Measurements from ENCODE around the gene UGT1A5. TPM values are rescaled to one million over a fixed set of nuclear protein-coding genes. Genes with fewer than 3 reads are reported as not detected.

UGT1A5 gene
- total and polyA plus RNA-seq, 2 of the 13 experiments (the other 11 are each of a cell fraction or from before 2014, with no cell fraction given), result not detected

DNA sequence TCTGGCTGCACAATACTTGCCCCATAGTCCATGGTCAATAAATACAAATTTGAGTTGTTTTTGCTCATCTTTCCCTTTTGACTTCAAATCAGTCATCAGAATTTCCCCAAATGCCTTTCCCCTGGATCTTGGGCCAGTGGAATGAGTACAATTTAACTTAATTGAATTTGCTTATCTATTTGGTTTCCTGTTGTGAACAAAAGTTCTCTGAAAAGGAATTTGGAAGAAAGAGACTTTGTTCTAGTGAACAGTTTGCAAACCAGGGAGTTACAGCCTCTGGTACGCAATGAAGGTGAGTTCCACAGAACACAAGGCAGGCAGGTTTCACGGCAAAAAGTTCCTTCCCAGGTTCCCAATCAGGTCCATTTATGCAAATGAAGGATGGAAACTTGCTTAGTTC, 46.1 kb downstream of the UGT1A5 start:
- CTCF ChIA-PET (ENCODE audit: low intra/inter-chr PET ratio, low total read pairs), result no interaction called here
- Histone ChIP-seq H3K27ac (ENCODE audit: extremely low read length, insufficient read depth, low read length) (no peak overlapping the region), H4K20me1 (ENCODE audit: insufficient read depth, low read length) (no peaks in the 10 kb centered on the region), H3K4me3 (replicated peaks in 1 of 3; ENCODE audit: insufficient read depth in 1 of 3, low read depth in 2 of 3, low read length in 3 of 3) (no peak overlapping the region), H3K9ac (ENCODE audit: insufficient read depth, low read depth, low read length) (no peak overlapping the region), H3K79me2 (ENCODE audit: insufficient read depth, low read length) (no peaks in the 10 kb centered on the region), H2AFZ (ENCODE audit: low read length) (no peak overlapping the region), H3K9me3 (ENCODE audit: low read length) (no peaks in the 10 kb centered on the region), H3K4me2 (ENCODE audit: low read depth, low read length) (no peak overlapping the region), H3K36me3 (replicated peaks in 1 of 2; ENCODE audit: control insufficient read depth in 1 of 2, insufficient read depth in 2 of 2, low read length in 2 of 2) (no peaks in the 10 kb centered on the region), H3K27me3 (ENCODE audit: control insufficient read depth in 1 of 2, insufficient read depth in 2 of 2, low read length in 2 of 2) (peaks cover 5 to 73% of the 10 kb centered on the region in 2 experiments; a peak in 4 of 5 replicates), H3K4me1 (ENCODE audit: insufficient read depth, low read length) (peaks cover 46% of the 10 kb centered on the region)
- no peak for DNase-seq (ENCODE audit: low spot score)
- BruUV-seq (replicated peaks), result no TSS peak
- no peak for FAIRE-seq
- POLR2A ChIA-PET, result no interaction called here
- ATAC-seq, result no peak
- intact Hi-C loops (cut with micrococcal nuclease; ENCODE audit: unreplicated experiment), result no loop called here
- in situ Hi-C loops (cut with HindIII; ENCODE audit: extremely low pct_ligation_motif_present, low pct_unique_long_range_greater_than_20kb), result no loop called here
- WGBS (ENCODE audit: low lambda C conversion rate), result 57% methylated on average over 2 of the region's 2 CpGs
- TF ChIP-seq FOXP1 (IDR thresholded peaks at IDR 0.05) (no peak), FOXP1 (CRISPR knock-in tag; IDR thresholded peaks at IDR 0.05) (0 out of 2 replicates have a peak, but pooled peaks have one; percentile 4), SRSF1 (optimal IDR thresholded peaks at IDR 0.05; ENCODE audit: low read depth, low read length) (no peak), AHDC1 (CRISPR knock-in tag; IDR thresholded peaks at IDR 0.05; ENCODE audit: borderline replicate concordance) (peak; percentile 76; the same call in 1 of the 2 replicates), NR3C1 (CRISPR knock-in tag; IDR thresholded peaks at IDR 0.05) (no peak), FOXO1 (CRISPR knock-in tag; IDR thresholded peaks at IDR 0.05) (peak; percentile 7; the same call in 1 of the 2 replicates), PAXIP1 (CRISPR knock-in tag; conservative IDR thresholded peaks at IDR 0.05) (peak; percentile 50), SOX6 (IDR thresholded peaks at IDR 0.05) (no peak), SOX6 (CRISPR knock-in tag; IDR thresholded peaks at IDR 0.05) (peak; percentile 28; the same call in 1 of the 2 replicates), PPARG (CRISPR knock-in tag; conservative IDR thresholded peaks at IDR 0.05) (0 out of 2 replicates have a peak, but pooled peaks have one; percentile 34)

All from HepG2 (cell line).